H9 (cell line): ENCODE data around the gene ADAMTS2. TPM values are rescaled to one million over a fixed set of nuclear protein-coding genes. Genes with fewer than 3 reads are reported as not detected.

Experiments used
- DNase-seq: peaks from one replicate; pipeline ENCODE4 v3.0.0-alpha.2; 2017
- H2AFZ ChIP-seq: one replicate; pipeline ENCODE4 v1.6.1; 2013; ENCODE audit warnings: mild to moderate bottlenecking, low read length, control low read depth, moderate library complexity
- H2AK5ac ChIP-seq: 2 replicates; pipeline ENCODE4 v1.6.1; 2013; ENCODE audit warnings: low read length, control low read depth, mixed read lengths; ENCODE audit not compliant: insufficient read length
- H2BK120ac ChIP-seq: one replicate; pipeline ENCODE4 v1.6.1; 2013; ENCODE audit warnings: low read depth, mild to moderate bottlenecking, low read length, control low read depth, inconsistent platforms; ENCODE audit not compliant: poor library complexity, severe bottlenecking
- H2BK12ac ChIP-seq: 2 replicates; pipeline ENCODE4 v1.6.1; 2013; ENCODE audit warnings: low read length, control low read depth, mixed read lengths, low read depth; ENCODE audit not compliant: insufficient read length
- H2BK15ac ChIP-seq: 2 replicates; pipeline ENCODE4 v1.6.1; 2013; ENCODE audit warnings: low read depth, low read length, control low read depth
- H2BK20ac ChIP-seq: one replicate; pipeline ENCODE4 v1.6.1; 2013; ENCODE audit warnings: low read depth, mild to moderate bottlenecking, low read length, control low read depth, inconsistent platforms; ENCODE audit not compliant: poor library complexity, severe bottlenecking
- H2BK5ac ChIP-seq: 2 replicates; pipeline ENCODE4 v1.6.1; 2013; ENCODE audit warnings: low read length, control low read depth, mixed read lengths; ENCODE audit not compliant: insufficient read length
- H3K14ac ChIP-seq: 2 replicates; pipeline ENCODE4 v1.6.1; 2013; ENCODE audit warnings: low read length, control low read depth; ENCODE audit not compliant: insufficient read depth
- H3K18ac ChIP-seq: 2 replicates; pipeline ENCODE4 v1.6.1; 2013; ENCODE audit warnings: low read depth, mild to moderate bottlenecking, mixed read lengths, low read length, control low read depth; ENCODE audit not compliant: insufficient read length
- H3K23ac ChIP-seq: 2 replicates; pipeline ENCODE4 v1.6.1; 2013; ENCODE audit warnings: low read length, control low read depth, mixed read lengths, low read depth; ENCODE audit not compliant: insufficient read length
- H3K23me2 ChIP-seq: 2 replicates; pipeline ENCODE4 v1.6.1; 2013; ENCODE audit warnings: low read depth, mild to moderate bottlenecking, mixed read lengths, low read length, control low read depth; ENCODE audit not compliant: insufficient read length, poor library complexity, severe bottlenecking
- H3K27ac ChIP-seq: 2 replicates; pipeline ENCODE4 v1.5.1; 2013; ENCODE audit warnings: low read length, control low read depth, mixed read lengths, low read depth; ENCODE audit not compliant: insufficient read length
- H3K27me3 ChIP-seq: 2 replicates; pipeline ENCODE4 v1.6.1; 2013; ENCODE audit warnings: low read length, control low read depth, inconsistent platforms; ENCODE audit not compliant: insufficient read depth
- H3K4ac ChIP-seq: 2 replicates; pipeline ENCODE4 v1.6.1; 2013; ENCODE audit warnings: low read depth, mild to moderate bottlenecking, control low read depth, inconsistent platforms, low read length, moderate library complexity
- H3K4me1 ChIP-seq: 2 replicates; pipeline ENCODE4 v1.6.1; 2013; ENCODE audit warnings: low read length, control low read depth, inconsistent platforms; ENCODE audit not compliant: insufficient read depth
- H3K4me2 ChIP-seq: 2 replicates; pipeline ENCODE4 v1.6.1; 2013; ENCODE audit warnings: low read length, control low read depth, mixed read lengths; ENCODE audit not compliant: insufficient read length, insufficient read depth
- H3K56ac ChIP-seq: 2 replicates; pipeline ENCODE4 v1.6.1; 2013; ENCODE audit warnings: low read depth, mild to moderate bottlenecking, mixed read lengths, low read length, control low read depth; ENCODE audit not compliant: insufficient read length
- H3K79me1 ChIP-seq: 2 replicates; pipeline ENCODE4 v1.6.1; 2013; ENCODE audit warnings: low read depth, mild to moderate bottlenecking, moderate library complexity, low read length, control low read depth, inconsistent platforms; ENCODE audit not compliant: insufficient read depth, poor library complexity, severe bottlenecking
- H3K79me2 ChIP-seq: 2 replicates; pipeline ENCODE4 v1.6.1; 2013; ENCODE audit warnings: low read length, control low read depth, inconsistent platforms; ENCODE audit not compliant: insufficient read depth
- H3K9ac ChIP-seq: 2 replicates; pipeline ENCODE4 v1.6.1; 2013; ENCODE audit warnings: low read length, control low read depth, mixed read lengths; ENCODE audit not compliant: insufficient read length; ENCODE audit errors: extremely low read depth
- H3K9me3 ChIP-seq: one replicate; pipeline ENCODE4 v1.6.1; 2013; ENCODE audit warnings: low read depth, low read length, inconsistent platforms; ENCODE audit not compliant: control insufficient read depth
- H3T11ph ChIP-seq: one replicate; pipeline ENCODE4 v1.6.1; 2013; ENCODE audit warnings: mild to moderate bottlenecking, low read length, control low read depth, inconsistent platforms
- H4K20me1 ChIP-seq: one replicate; pipeline ENCODE4 v1.6.1; 2013; ENCODE audit not compliant: control insufficient read depth, insufficient read length, insufficient read depth
- H4K5ac ChIP-seq: 2 replicates; pipeline ENCODE4 v1.6.1; 2013; ENCODE audit warnings: low read depth, mild to moderate bottlenecking, mixed read lengths, low read length, control low read depth; ENCODE audit not compliant: insufficient read length
- H4K8ac ChIP-seq: replicated peaks from 2 replicates; pipeline ENCODE4 v1.6.1; 2013; ENCODE audit warnings: low read length, control low read depth, mixed read lengths, low read depth; ENCODE audit not compliant: insufficient read length
- H4K91ac ChIP-seq: 2 replicates; pipeline ENCODE4 v1.6.1; 2013; ENCODE audit warnings: low read depth, mild to moderate bottlenecking, moderate library complexity, mixed read lengths, low read length, control low read depth; ENCODE audit not compliant: insufficient read length
- H3K27ac Mint-ChIP-seq, 3 experiments: 2 replicates in 2 of 3; 3 replicates in 1 of 3; pipeline ENCODE4 v1.8.0; 2020 to 2021; ENCODE audit warnings: mixed read lengths in 3 of 3, mild to moderate bottlenecking in 1 of 3, moderate library complexity in 1 of 3
- H3K27me3 Mint-ChIP-seq: 2 replicates; pipeline ENCODE4 v1.8.0; 2021; ENCODE audit warnings: low read depth, mild to moderate bottlenecking, moderate library complexity, mixed read lengths
- H3K36me3 Mint-ChIP-seq, 3 experiments: 2 replicates in 2 of 3; 3 replicates in 1 of 3; pipeline ENCODE4 v1.8.0; 2020 to 2021; ENCODE audit warnings: low read depth in 3 of 3, mixed read lengths in 3 of 3; ENCODE audit not compliant: insufficient read depth in 1 of 3
- H3K4me1 Mint-ChIP-seq, 2 experiments: 2 replicates each; pipeline ENCODE4 v1.8.0; 2020; ENCODE audit warnings: mixed read lengths in 2 of 2
- H3K4me3 Mint-ChIP-seq, 2 experiments: 2 replicates in 1 of 2; 3 replicates in 1 of 2; pipeline ENCODE4 v1.8.0; 2020 to 2021; ENCODE audit warnings: mild to moderate bottlenecking in 2 of 2, mixed read lengths in 2 of 2, moderate library complexity in 1 of 2
- H3K9me3 Mint-ChIP-seq, 2 experiments: 2 replicates in 1 of 2; 3 replicates in 1 of 2; pipeline ENCODE4 v1.8.0; 2020; ENCODE audit warnings: mild to moderate bottlenecking in 2 of 2, mixed read lengths in 2 of 2, moderate library complexity in 1 of 2
- CTCF ChIP-seq: fragments of 200-600 bp; sonication (generic); conservative IDR thresholded peaks from 3 replicates; pipeline ENCODE4 v1.8.0; 2021; ENCODE audit warnings: antibody characterized with exemption, mild to moderate bottlenecking
- WGBS: extraction: QIAGEN DNeasy Blood & Tissue Kit; methylation state at CpG from one replicate; pipeline ENCODE4 v1.1.7; 2013; ENCODE audit warnings: missing lambda C conversion rate, low lambda C conversion rate, mixed read lengths; ENCODE audit not compliant: insufficient read length; ENCODE audit errors: extremely low coverage; 5-methylcytosine and 5-hydroxymethylcytosine counted together
- total RNA-seq: library from RNA; stranded (reverse); gene quantifications from 2 replicates; pipeline ENCODE4 v1.2.1, GENCODE V29; 2021

Gene ADAMTS2
- total RNA-seq, 1 experiment from 2014 or later, result 5.4 TPM

- Mint-ChIP-seq H3K4me1 (peaks cover 9 to 42% of the 10 kb centered on the region in 2 experiments; a peak in 3 of 4 replicates), H3K4me3 (no peak overlapping the region), H3K27me3 (peaks cover 19% of the 10 kb centered on the region), H3K27ac (no peak overlapping the region), H3K36me3 (no peaks in the 10 kb centered on the region), H3K9me3 (peaks cover 0 to under 1% of the 10 kb centered on the region in 2 experiments; a peak in 1 of 5 replicates)
- no peak for TF ChIP-seq CTCF
- Histone ChIP-seq H3K23me2 (no peaks in the 10 kb centered on the region), H2AFZ (no peak overlapping the region), H4K5ac (no peak overlapping the region), H3K27ac (no peak overlapping the region), H2BK15ac (no peak overlapping the region), H3T11ph (no peak overlapping the region), H3K14ac (no peak overlapping the region), H3K18ac (no peak overlapping the region), H2AK5ac (no peak overlapping the region), H3K79me1 (no peaks in the 10 kb centered on the region), H3K4me1 (no peaks in the 10 kb centered on the region; the same call in 1 of the 2 replicates), H3K27me3 (no peaks in the 10 kb centered on the region), H2BK12ac (no peak overlapping the region), H4K20me1 (no peaks in the 10 kb centered on the region), H3K79me2 (no peaks in the 10 kb centered on the region), H2BK5ac (no peak overlapping the region), H4K8ac (no peak overlapping the region), H4K91ac (no peak overlapping the region), H3K4ac (no peak overlapping the region), H3K56ac (no peak overlapping the region), H3K9ac (no peak overlapping the region), H3K9me3 (no peaks in the 10 kb centered on the region), H2BK120ac (no peak overlapping the region), H2BK20ac (no peak overlapping the region), H3K4me2 (no peak overlapping the region), H3K23ac (no peak overlapping the region)
- no CpG with 5 or more reads among the region's 13 CpGs for WGBS
- DNase-seq, result no peak
These were observed 12.4 kb downstream of the ADAMTS2 start for GRCh38 chr5:179332741-179333290.
